OCI-LY3 (cell line): Measurements from ENCODE around the gene PTDSS2.

Experiments used
- H2AFZ ChIP-seq: fragments of 200-600, 300-600 bp; shearing (Covaris generic); 2 replicates; pipeline ENCODE4 v1.6.0; 2014; ENCODE audit warnings: antibody characterized with exemption, low read depth, low read length
- H3K27ac ChIP-seq: fragments of 200-600, 300-600 bp; sonication (generic); 2 replicates; pipeline ENCODE4 v1.5.1; 2014; ENCODE audit warnings: mild to moderate bottlenecking, low read length, moderate library complexity, mixed read lengths
- H3K27me3 ChIP-seq: fragments of 200-600, 300-600 bp; sonication (generic); 2 replicates; pipeline ENCODE4 v1.6.1; 2014; ENCODE audit warnings: low read depth, low read length, mixed read lengths
- H3K36me3 ChIP-seq: fragments of 200-600, 300-600 bp; sonication (generic); replicated peaks from 2 replicates; pipeline ENCODE3; 2014; ENCODE audit warnings: low read depth, low read length, mixed read lengths
- H3K4me1 ChIP-seq: fragments of 300-600, 200-600 bp; sonication (generic); 2 replicates; pipeline ENCODE4 v1.6.1; 2014; ENCODE audit warnings: low read length, mixed read lengths
- H3K4me2 ChIP-seq: fragments of 200-600, 300-600 bp; sonication (generic); 2 replicates; pipeline ENCODE4 v1.6.1; 2014; ENCODE audit warnings: low read length, mixed read lengths
- H3K4me3 ChIP-seq: fragments of 300-600, 200-600 bp; sonication (generic); 2 replicates; pipeline ENCODE4 v1.5.1; 2014; ENCODE audit warnings: antibody characterized with exemption, mild to moderate bottlenecking, low read length, moderate library complexity
- H3K79me2 ChIP-seq: fragments of 300-600, 200-600 bp; shearing (Covaris generic); 2 replicates; pipeline ENCODE4 v1.6.1; 2014; ENCODE audit warnings: mild to moderate bottlenecking, low read length, mixed read lengths
- H3K9ac ChIP-seq: fragments of 300-600, 200-600 bp; shearing (Covaris generic); 2 replicates; pipeline ENCODE4 v1.6.0; 2014; ENCODE audit warnings: mild to moderate bottlenecking, low read length, moderate library complexity
- H3K9me3 ChIP-seq: fragments of 200-600, 300-600 bp; shearing (Covaris generic); 2 replicates; pipeline ENCODE4 v1.6.1; 2014; ENCODE audit warnings: low read length, mixed read lengths; ENCODE audit not compliant: insufficient read depth
- H4K20me1 ChIP-seq: fragments of 200-600, 300-600 bp; sonication (generic); 2 replicates; pipeline ENCODE4 v1.6.1; 2016; ENCODE audit warnings: low read length, mixed read lengths; ENCODE audit not compliant: insufficient read depth
- EZH2phosphoT487 ChIP-seq: fragments of 200-600 bp; shearing (Covaris generic); IDR thresholded peaks from 2 replicates; pipeline ENCODE4 v1.6.1; 2018; ENCODE audit warnings: antibody characterized with exemption, mixed run types, low read depth
- TF ChIP-seq, protein P1 (sequence below): fragments of 200-600, 300-600 bp; sonication (generic); IDR thresholded peaks from 2 replicates; pipeline ENCODE4 v1.5.1; 2014; ENCODE audit warnings: antibody characterized with exemption, low read length, low read depth

PTDSS2 gene

DNA sequence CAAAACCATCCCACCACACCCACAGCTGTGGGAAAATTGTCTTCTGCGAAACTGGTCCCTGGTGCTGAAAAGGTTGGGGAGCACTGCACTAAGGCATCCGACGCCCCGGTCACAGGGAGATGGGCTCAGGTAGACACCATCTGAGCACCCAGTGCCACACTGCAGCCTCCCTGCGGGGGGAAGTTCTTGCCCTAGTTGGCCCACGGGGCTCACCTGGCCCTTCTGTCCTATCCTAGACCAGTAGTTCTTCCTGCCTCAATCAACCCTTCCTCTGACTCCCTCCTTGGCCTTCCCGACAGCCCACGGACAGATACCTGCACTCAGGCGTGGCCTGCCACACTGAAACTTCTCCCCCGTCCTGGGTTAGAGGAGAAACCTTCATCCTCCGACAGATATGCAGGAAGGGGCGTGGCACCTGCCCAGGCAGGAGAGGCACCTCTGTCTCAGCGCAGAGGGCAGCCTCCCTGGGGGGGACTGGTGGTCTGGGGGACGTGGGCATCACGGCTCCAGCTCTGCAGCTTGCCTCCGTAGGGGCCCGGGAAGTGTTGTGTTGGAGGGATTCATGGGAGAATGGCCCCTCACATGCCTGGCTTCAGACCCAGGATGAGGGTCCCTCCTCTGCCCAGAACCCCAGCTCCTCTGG is 12.7 kb upstream of the PTDSS2 start:
- H3K4me2 ChIP-seq: no peak overlapping the region
- no peaks in the 10 kb centered on the region for H3K27me3 ChIP-seq
- TF ChIP-seq, protein P1, sequence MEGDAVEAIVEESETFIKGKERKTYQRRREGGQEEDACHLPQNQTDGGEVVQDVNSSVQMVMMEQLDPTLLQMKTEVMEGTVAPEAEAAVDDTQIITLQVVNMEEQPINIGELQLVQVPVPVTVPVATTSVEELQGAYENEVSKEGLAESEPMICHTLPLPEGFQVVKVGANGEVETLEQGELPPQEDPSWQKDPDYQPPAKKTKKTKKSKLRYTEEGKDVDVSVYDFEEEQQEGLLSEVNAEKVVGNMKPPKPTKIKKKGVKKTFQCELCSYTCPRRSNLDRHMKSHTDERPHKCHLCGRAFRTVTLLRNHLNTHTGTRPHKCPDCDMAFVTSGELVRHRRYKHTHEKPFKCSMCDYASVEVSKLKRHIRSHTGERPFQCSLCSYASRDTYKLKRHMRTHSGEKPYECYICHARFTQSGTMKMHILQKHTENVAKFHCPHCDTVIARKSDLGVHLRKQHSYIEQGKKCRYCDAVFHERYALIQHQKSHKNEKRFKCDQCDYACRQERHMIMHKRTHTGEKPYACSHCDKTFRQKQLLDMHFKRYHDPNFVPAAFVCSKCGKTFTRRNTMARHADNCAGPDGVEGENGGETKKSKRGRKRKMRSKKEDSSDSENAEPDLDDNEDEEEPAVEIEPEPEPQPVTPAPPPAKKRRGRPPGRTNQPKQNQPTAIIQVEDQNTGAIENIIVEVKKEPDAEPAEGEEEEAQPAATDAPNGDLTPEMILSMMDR: no peak
- no peak for TF ChIP-seq EZH2phosphoT487

DNA sequence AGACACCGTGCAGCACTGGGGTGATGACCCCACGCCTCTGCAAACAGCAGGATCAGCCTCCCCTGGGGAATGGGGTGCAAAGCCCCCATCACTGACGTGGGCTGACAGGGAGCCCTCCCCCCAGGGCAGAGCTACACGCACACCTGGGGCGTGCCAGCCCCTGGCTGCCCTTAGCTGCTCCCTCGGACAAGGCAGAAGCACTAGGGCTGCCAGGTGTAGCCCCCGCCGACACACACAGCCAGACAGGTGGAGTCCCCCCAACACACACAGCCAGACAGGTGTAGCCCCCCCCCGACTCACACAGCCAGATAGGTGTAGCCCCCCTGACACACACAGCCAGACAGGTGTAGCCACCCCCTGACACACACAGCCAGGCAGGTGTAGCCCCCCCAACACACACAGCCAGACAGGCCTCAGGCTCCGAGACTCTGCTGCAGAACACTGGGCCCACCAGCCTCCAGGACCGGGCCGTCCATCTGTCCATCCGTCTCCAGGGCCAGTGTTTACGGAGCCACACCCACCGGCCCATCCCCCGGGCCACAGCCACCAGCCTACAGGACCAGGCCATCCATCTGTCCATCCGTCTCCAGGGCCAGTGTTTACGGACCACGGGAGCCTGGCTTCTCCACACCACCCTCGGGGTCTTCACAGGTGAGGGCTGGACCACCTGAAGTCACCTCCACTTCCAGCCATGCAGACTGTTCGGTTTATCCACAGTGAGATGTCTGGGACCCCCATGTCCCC is 11.8 kb upstream of the PTDSS2 start:
- Histone ChIP-seq H4K20me1 (no peaks in the 10 kb centered on the region; the same call in 1 of the 2 replicates), H3K27ac (no peak overlapping the region), H3K4me3 (no peak overlapping the region), H3K36me3 (no peaks in the 10 kb centered on the region), H3K4me1 (peaks cover 5% of the 10 kb centered on the region), H3K27me3 (no peaks in the 10 kb centered on the region), H3K4me2 (no peak overlapping the region), H2AFZ (no peak overlapping the region), H3K9me3 (no peaks in the 10 kb centered on the region), H3K79me2 (no peaks in the 10 kb centered on the region), H3K9ac (no peak overlapping the region)
- TF ChIP-seq EZH2phosphoT487: no peak
- TF ChIP-seq, protein P1: no peak

More for the DNA sequence above, 12.7 kb upstream of the PTDSS2 start:
- Histone ChIP-seq H3K9me3 (no peaks in the 10 kb centered on the region), H3K27ac (no peak overlapping the region), H2AFZ (no peak overlapping the region), H3K79me2 (no peaks in the 10 kb centered on the region), H3K9ac (no peak overlapping the region), H3K4me3 (no peak overlapping the region), H4K20me1 (no peaks in the 10 kb centered on the region; the same call in 1 of the 2 replicates), H3K4me1 (peaks cover 5% of the 10 kb centered on the region), H3K36me3 (no peaks in the 10 kb centered on the region)

DNA sequence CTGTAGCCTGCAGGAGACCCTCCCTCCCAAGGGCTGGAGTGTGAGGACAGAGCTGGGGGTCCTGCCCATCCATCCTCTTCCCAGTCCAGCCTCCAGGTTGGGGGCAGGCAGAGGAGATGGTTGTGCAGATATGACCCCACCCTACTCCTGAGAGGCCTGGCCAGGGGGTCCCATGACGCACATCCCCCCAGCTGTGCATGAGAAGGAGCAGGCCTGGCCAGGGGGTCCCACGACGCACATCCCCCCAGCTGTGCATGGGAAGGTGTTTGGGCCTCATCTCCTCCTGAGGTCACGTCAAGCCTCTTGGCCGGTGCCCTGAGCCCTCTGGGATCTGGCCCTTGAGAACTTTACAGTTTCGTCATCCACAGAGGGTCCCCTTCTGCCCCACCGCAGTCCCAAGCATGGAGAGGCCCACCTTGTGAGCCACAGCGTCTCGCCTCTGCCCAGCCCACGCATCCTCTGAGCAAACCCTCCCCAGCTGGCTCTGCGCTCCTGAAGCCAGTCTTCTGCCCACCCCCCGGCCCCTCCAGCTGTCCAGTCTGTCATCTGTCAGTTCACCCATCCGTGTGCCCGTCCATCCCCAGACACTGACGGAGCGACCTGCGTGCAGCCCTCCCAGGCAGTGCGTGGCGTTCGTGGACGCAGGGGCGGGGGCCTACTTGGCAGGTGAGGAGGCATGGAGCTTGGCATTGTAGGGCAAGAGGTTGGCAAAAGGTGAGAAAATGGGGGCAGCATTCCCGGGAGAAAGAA is 10.6 kb upstream of the PTDSS2 start:
- TF ChIP-seq, protein P1: no peak
- TF ChIP-seq EZH2phosphoT487: no peak
- Histone ChIP-seq H4K20me1 (no peaks in the 10 kb centered on the region), H3K4me2 (no peak overlapping the region), H3K27ac (no peak overlapping the region), H3K4me1 (peaks cover 7% of the 10 kb centered on the region), H3K79me2 (no peaks in the 10 kb centered on the region), H3K27me3 (no peaks in the 10 kb centered on the region), H3K4me3 (no peak overlapping the region), H3K36me3 (no peaks in the 10 kb centered on the region), H2AFZ (no peak overlapping the region), H3K9ac (no peak overlapping the region), H3K9me3 (no peaks in the 10 kb centered on the region)
